Upper lobe of left lung (tissue), 6 donors: ENCODE results near the gene PRDX3. TPM values are rescaled to one million over a fixed set of nuclear protein-coding genes. Genes with fewer than 3 reads are reported as not detected.

ENCODE experiments used
- ATAC-seq, 2 donors: fragments of 200-7000 bp; cut with Tn5 transposase; one replicate each; pipeline ENCODE4 v1.9.1; 2022; ENCODE audit warnings: mild to moderate bottlenecking in 2 of 2, moderate library complexity in 2 of 2; ENCODE audit not compliant: low FRiP score in 2 of 2
- DNase-seq, 2 donors: peaks; one replicate each; pipeline ENCODE4 v3.0.0-alpha.2; 2019 to 2020
- H3K27ac ChIP-seq, 4 donors: fragments of 200-600 bp; sonication (generic); one replicate each; pipeline ENCODE4 v1.5.1; 2016 to 2019
- H3K27me3 ChIP-seq, 4 donors: fragments of 200-600 bp; sonication (generic); one replicate each; pipeline ENCODE4 v1.5.1; 2017 to 2019
- H3K36me3 ChIP-seq, 4 donors: fragments of 200-600 bp; sonication (generic); one replicate each; pipeline ENCODE4 v1.5.1; 2016 to 2019
- H3K4me1 ChIP-seq, 4 donors: fragments of 200-600 bp; sonication (generic); one replicate each; pipeline ENCODE4 v1.5.1; 2018 to 2019
- H3K4me3 ChIP-seq, 4 donors: fragments of 200-600 bp; sonication (generic); one replicate each; pipeline ENCODE4 v1.5.1; 2017 to 2019; ENCODE audit warnings: mild to moderate bottlenecking in 2 of 4, moderate library complexity in 1 of 4
- H3K9me3 ChIP-seq, 4 donors: fragments of 200-600 bp; sonication (generic); one replicate each; pipeline ENCODE4 v1.5.1; 2018 to 2019
- CTCF ChIP-seq, 6 experiments: fragments of 450-650 bp in 4 of 6; fragments of 200-600 bp in 2 of 6; sonication (generic) in 2 of 6; IDR thresholded peaks; one replicate each; pipeline ENCODE4 v1.5.1; 2016 to 2019; ENCODE audit warnings: antibody characterized with exemption in 6 of 6
- EP300 ChIP-seq, 4 donors: sonication (generic); formaldehyde crosslinking; IDR thresholded peaks; one replicate each; pipeline ENCODE4 v1.5.1; 2017; ENCODE audit warnings: antibody characterized with exemption in 4 of 4, control low read depth in 2 of 4
- POLR2A ChIP-seq, 4 donors: fragments of 450-650 bp; IDR thresholded peaks; one replicate each; pipeline ENCODE4 v1.5.1; 2016 to 2017; ENCODE audit warnings: antibody characterized with exemption in 4 of 4, mild to moderate bottlenecking in 2 of 4
- POLR2AphosphoS5 ChIP-seq, 2 donors: sonication (generic); formaldehyde crosslinking; IDR thresholded peaks; one replicate each; pipeline ENCODE4 v1.5.1; 2017; ENCODE audit warnings: antibody characterized with exemption in 2 of 2
- WGBS, 2 donors: methylation state at CpG; one replicate each; pipeline ENCODE4 v1.1.5; 2017 to 2018; 5-methylcytosine and 5-hydroxymethylcytosine counted together
- total RNA-seq, 6 donors: library from RNA; depleted of rRNA in 4 of 6; stranded (reverse); fragments of >200 nt in 4 of 6; gene quantifications; one replicate each; pipeline versions ENCODE4 v1.1.0 to v1.2.1, GENCODE V29; 2016 to 2021
- donor health status: DM: no; HTN: no; CAD: no; lungs with moderate emphysema.
- donor health status: DM: no; HTN: yes; CAD: no; lungs with severe emphysema.

The PRDX3 gene
- total RNA-seq, 6 donors from 2014 or later: 29.9 to 104 (median 85.1) TPM

GRCh38 chr10:119135513-119135881, 43.1 kb downstream of the PRDX3 start:
- WGBS, 2 donors: 41 to 52% methylated on average over 4 of the region's 4 CpGs
- Histone ChIP-seq H3K9me3 (no peaks in the 10 kb centered on the region), H3K4me1 (peaks cover 9 to 29% (median 21%) of the 10 kb centered on the region in 4 donors), H3K4me3 (no peak overlapping the region), H3K27me3 (no peaks in the 10 kb centered on the region), H3K27ac (peak overlapping the region; percentile 16 to 84 (median 47)), H3K36me3 (peaks cover 2 to 19% (median 9%) of the 10 kb centered on the region in 4 donors)
- DNase-seq (peak in 1 of 2 donors; percentile 58), ATAC-seq (peak in 1 of 2 donors; percentile 55)
- TF ChIP-seq POLR2AphosphoS5 (IDR thresholded peaks at IDR 0.05) (peak in 1 of 2 donors; percentile 76), EP300 (IDR thresholded peaks at IDR 0.05) (no peak), CTCF (IDR thresholded peaks at IDR 0.05) (no peak), POLR2A (IDR thresholded peaks at IDR 0.05) (no peak)

- H3K4me3 ChIP-seq: no peak overlapping the region
- peak in 1 of 2 donors; percentile 34 for DNase-seq
- H3K36me3 ChIP-seq: peaks cover 2 to 24% (median 12%) of the 10 kb centered on the region in 4 donors
- TF ChIP-seq CTCF (IDR thresholded peaks at IDR 0.05) (no peak), POLR2AphosphoS5 (IDR thresholded peaks at IDR 0.05) (no peak), POLR2A (IDR thresholded peaks at IDR 0.05) (no peak), EP300 (IDR thresholded peaks at IDR 0.05) (no peak)
- 74 to 87% methylated on average over 8 of the region's 8 CpGs for WGBS, 2 donors
- ATAC-seq: no peak
- H3K4me1 ChIP-seq: peaks cover 9 to 30% (median 23%) of the 10 kb centered on the region in 4 donors
- no peaks in the 10 kb centered on the region for H3K9me3 ChIP-seq
- peak overlapping the region in 1 of 4 donors; percentile 84 for H3K27ac ChIP-seq
- H3K27me3 ChIP-seq: no peaks in the 10 kb centered on the region
Observed at GRCh38 chr10:119133949-119134348, 44.7 kb downstream of the PRDX3 start.

GRCh38 chr10:119132521-119133345, 45.9 kb downstream of the PRDX3 start:
- H3K4me1 ChIP-seq: peaks cover 9 to 30% (median 23%) of the 10 kb centered on the region in 4 donors
- peak overlapping the region; percentile 60 to 84 (median 74) for H3K27ac ChIP-seq
- no peaks in the 10 kb centered on the region for H3K9me3 ChIP-seq
- H3K4me3 ChIP-seq: no peak overlapping the region
- ATAC-seq: no peak
- H3K36me3 ChIP-seq: peaks cover 2 to 30% (median 14%) of the 10 kb centered on the region in 4 donors
- TF ChIP-seq POLR2AphosphoS5 (IDR thresholded peaks at IDR 0.05): no peak
- TF ChIP-seq CTCF (IDR thresholded peaks at IDR 0.05): no peak
- no peak for TF ChIP-seq POLR2A (IDR thresholded peaks at IDR 0.05)
- no peak for TF ChIP-seq EP300 (IDR thresholded peaks at IDR 0.05)
- 84 to 89% methylated on average over 12 to 14 of the region's 14 CpGs for WGBS, 2 donors
- no peak for DNase-seq
- no peaks in the 10 kb centered on the region for H3K27me3 ChIP-seq

GRCh38 chr10:119131512-119132240, 46.9 kb downstream of the PRDX3 start:
- Histone ChIP-seq H3K4me1 (peaks cover 9 to 30% (median 23%) of the 10 kb centered on the region in 4 donors), H3K36me3 (peaks cover 2 to 36% (median 14%) of the 10 kb centered on the region in 4 donors), H3K4me3 (peak overlapping the region in 3 of 4 donors; percentile 27 to 46 (median 41)), H3K9me3 (no peaks in the 10 kb centered on the region), H3K27ac (peak overlapping the region; percentile 60 to 84 (median 74)), H3K27me3 (no peaks in the 10 kb centered on the region)
- TF ChIP-seq POLR2AphosphoS5 (IDR thresholded peaks at IDR 0.05) (peak in 1 of 2 donors; percentile 40), POLR2A (IDR thresholded peaks at IDR 0.05) (no peak)
- 28 to 35% methylated on average over 10 of the region's 10 CpGs for WGBS, 2 donors
- ATAC-seq (peak; percentile 68 to 75), DNase-seq (peak in 1 of 2 donors; percentile 47)

GRCh38 chr10:119129721-119130120, 48.9 kb downstream of the PRDX3 start:
- no peaks in the 10 kb centered on the region for H3K27me3 ChIP-seq
- DNase-seq (no peak), ATAC-seq (no peak)
- no peak for TF ChIP-seq POLR2A (IDR thresholded peaks at IDR 0.05)
- TF ChIP-seq CTCF (IDR thresholded peaks at IDR 0.05): no peak
- no peak for TF ChIP-seq EP300 (IDR thresholded peaks at IDR 0.05)
- no peak for TF ChIP-seq POLR2AphosphoS5 (IDR thresholded peaks at IDR 0.05)
- WGBS, 2 donors: 88 to 91% methylated on average over 4 of the region's 4 CpGs
- peaks cover 5 to 56% (median 19%) of the 10 kb centered on the region in 4 donors for H3K36me3 ChIP-seq
- H3K27ac ChIP-seq: no peak overlapping the region
- no peak overlapping the region for H3K4me3 ChIP-seq
- H3K4me1 ChIP-seq: peaks cover 5 to 25% (median 20%) of the 10 kb centered on the region in 4 donors
- H3K9me3 ChIP-seq: no peaks in the 10 kb centered on the region
